ENCODE results near the gene SMYD3. TPM values are rescaled to one million over a fixed set of nuclear protein-coding genes. Genes with fewer than 3 reads are reported as not detected.

The SMYD3 gene
- total and polyA plus RNA-seq, 9 of the 15 experiments (the other 6 are each of a cell fraction or from before 2014, with no cell fraction given): 128 to 440 (median 197) TPM

GRCh38 chr1:246208105-246208504 lies 299.0 kb downstream of the SMYD3 start:
- no peak overlapping the region for H3K4me3 ChIP-seq
- no peak overlapping the region for H3K4me2 ChIP-seq (ENCODE audit: insufficient read depth, low read length)
- no peak overlapping the region for H2AFZ ChIP-seq (ENCODE audit: low read depth, low read length)
- no peak for FAIRE-seq
- ChIA-PET CTCF (ENCODE audit: low intra/inter-chr PET ratio) (no interaction called here), POLR2A (interaction anchor here (1.7 kb wide), 1 partner anchor 42 kb away, joined by 3 read pairs; no protein-coding TSS in a partner anchor)
- H3K9ac ChIP-seq (ENCODE audit: insufficient read depth in 1 of 2, low read depth in 2 of 2, low read length in 2 of 2): no peak overlapping the region
- no TSS peak for BruUV-seq (replicated peaks)
- in situ Hi-C loops (cut with MboI): no loop called here
- 66% methylated on average over 2 of the region's 2 CpGs for WGBS (ENCODE audit: insufficient coverage, low coverage, missing lambda C conversion rate)
- ATAC-seq: no peak
- no peak for DNase-seq (ENCODE audit: extremely low read depth in 1 of 4, low spot score in 3 of 4)
- no peaks in the 10 kb centered on the region for H4K20me1 ChIP-seq (replicated peaks; ENCODE audit: control insufficient read depth, insufficient read depth, low read length)
- intact Hi-C loops (cut with micrococcal nuclease): no loop called here
- H3K27ac ChIP-seq (ENCODE audit: extremely low read depth, low read depth, low read length): no peak overlapping the region
- no peaks in the 10 kb centered on the region for H3K36me3 ChIP-seq (ENCODE audit: control insufficient read depth, insufficient read depth, low read length)
- H3K9me3 ChIP-seq (replicated peaks; ENCODE audit: control insufficient read depth, insufficient read depth, low read depth, low read length): no peaks in the 10 kb centered on the region
- no peaks in the 10 kb centered on the region for H3K79me2 ChIP-seq (ENCODE audit: control insufficient read depth, insufficient read depth, low read length)
- no peaks in the 10 kb centered on the region for H3K27me3 ChIP-seq (ENCODE audit: control insufficient read depth in 2 of 2, insufficient read depth in 2 of 2, low read length in 2 of 2)
- TF ChIP-seq MYBL2 (IDR thresholded peaks at IDR 0.05; ENCODE audit: low read depth): no peak
- TF ChIP-seq MYBL2 (CRISPR knock-in tag; IDR thresholded peaks at IDR 0.05; ENCODE audit: borderline replicate concordance): no peak
- no peak for TF ChIP-seq DIDO1 (tag; IDR thresholded peaks at IDR 0.05; ENCODE audit: low read depth)
- no peak for TF ChIP-seq POU5F1 (IDR thresholded peaks at IDR 0.05; ENCODE audit: borderline replicate concordance, low read depth, low read length, partially characterized antibody)
- TF ChIP-seq SMAD2 (IDR thresholded peaks at IDR 0.05; ENCODE audit: low read depth, low read length): no peak
- no peak for TF ChIP-seq STAT5B (CRISPR knock-in tag; IDR thresholded peaks at IDR 0.05)
- TF ChIP-seq MED1 (CRISPR knock-in tag; IDR thresholded peaks at IDR 0.05; ENCODE audit: borderline replicate concordance): no peak
- no peak for TF ChIP-seq KLF6 (CRISPR knock-in tag; IDR thresholded peaks at IDR 0.05; ENCODE audit: borderline replicate concordance)
- no peak for TF ChIP-seq SRSF7 (optimal IDR thresholded peaks at IDR 0.05; ENCODE audit: low read depth, low read length)
- no peak for TF ChIP-seq ZBTB11 (CRISPR knock-in tag; IDR thresholded peaks at IDR 0.05)
- TF ChIP-seq GTF2B (IDR thresholded peaks at IDR 0.05; ENCODE audit: extremely low read depth, insufficient read length): no peak
- TF ChIP-seq TOE1 (IDR thresholded peaks at IDR 0.05; ENCODE audit: borderline replicate concordance): no peak
- TF ChIP-seq TOE1 (CRISPR knock-in tag; IDR thresholded peaks at IDR 0.05; ENCODE audit: borderline replicate concordance, low read depth): no peak
- no peak for TF ChIP-seq ZNF354B (CRISPR knock-in tag; IDR thresholded peaks at IDR 0.05)
- no peak for TF ChIP-seq ZNF639 (CRISPR knock-in tag; conservative IDR thresholded peaks at IDR 0.05 in 1 of 2, IDR thresholded peaks at IDR 0.05 in 1 of 2)
- no peak for TF ChIP-seq SMAD4 (CRISPR knock-in tag; conservative IDR thresholded peaks at IDR 0.05)
- H3K9me1 ChIP-seq (ENCODE audit: control insufficient read depth, insufficient read depth, low read length): no peaks in the 10 kb centered on the region
- peaks cover 0 to 7% of the 10 kb centered on the region in 2 experiments; a peak in 4 of 5 replicates for H3K4me1 ChIP-seq (replicated peaks in 1 of 2; ENCODE audit: control insufficient read depth in 2 of 2, insufficient read depth in 2 of 2, low read length in 2 of 2)

Measured in K562 (cell line).